GM18907 (cell line): Measurements from ENCODE around the gene DNPEP.

Experiments
- ATAC-seq: cut with Tn5 transposase; IDR thresholded peaks from one replicate; pipeline ENCODE4 v1.9.1; 2021; ENCODE audit warnings: mild to moderate bottlenecking, moderate library complexity; ENCODE audit not compliant: unreplicated experiment

Gene DNPEP

DNA sequence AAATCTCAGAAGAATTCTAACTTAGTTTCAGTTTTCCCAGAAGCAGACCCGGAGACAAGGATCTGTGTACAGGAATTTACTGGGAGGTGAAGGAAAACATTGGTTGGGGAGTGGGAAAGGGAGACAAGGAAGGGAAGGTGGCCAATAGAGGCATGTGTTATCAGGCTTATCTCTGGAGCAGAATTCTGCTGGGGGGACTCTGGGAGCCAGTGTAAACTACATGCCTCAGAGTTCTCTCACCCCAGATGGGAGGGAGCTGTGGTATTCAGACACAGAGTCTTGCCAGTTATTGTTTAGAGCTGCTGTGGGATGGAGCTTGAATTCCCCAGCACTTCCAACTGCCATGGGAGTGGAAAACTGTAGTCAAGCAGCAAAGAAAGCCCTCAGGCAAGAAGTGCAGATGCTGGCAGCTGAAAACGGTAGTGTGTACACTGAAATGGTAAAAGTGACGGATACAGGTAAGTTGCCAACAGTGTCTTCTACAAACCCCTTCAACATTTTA is 19.0 kb downstream of the DNPEP start:
- no peak for ATAC-seq

DNA sequence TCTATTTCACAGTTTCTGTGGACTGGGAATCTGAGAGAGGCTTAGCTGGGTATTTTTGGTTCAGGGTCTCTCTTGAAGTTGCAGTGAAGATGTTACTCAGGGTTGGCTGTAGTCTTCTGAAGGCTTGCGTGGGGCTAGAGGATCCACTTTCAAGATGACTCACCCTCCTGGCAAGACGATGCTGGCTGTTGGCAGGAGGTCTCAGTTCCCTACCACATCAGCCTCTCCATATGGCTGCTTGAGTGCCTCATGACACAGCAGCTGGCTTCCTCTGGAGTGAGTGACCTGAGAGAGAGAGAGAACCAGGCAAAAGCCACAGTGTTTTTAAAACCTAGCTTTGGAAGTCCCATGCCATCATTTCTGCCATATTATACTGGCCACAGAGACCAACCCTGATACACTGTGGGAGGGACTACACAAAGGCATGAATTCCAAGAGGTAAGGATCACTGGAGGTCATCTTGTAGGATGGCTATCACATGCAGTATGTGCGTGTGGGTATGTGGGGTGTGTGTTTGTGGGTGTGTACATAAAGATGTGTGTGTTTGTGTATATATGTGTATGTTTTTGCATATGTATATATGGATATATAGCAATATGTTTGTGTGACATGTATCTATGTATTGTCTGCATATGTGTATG is 25.1 kb downstream of the DNPEP start:
- ATAC-seq = peak; percentile 82

DNA sequence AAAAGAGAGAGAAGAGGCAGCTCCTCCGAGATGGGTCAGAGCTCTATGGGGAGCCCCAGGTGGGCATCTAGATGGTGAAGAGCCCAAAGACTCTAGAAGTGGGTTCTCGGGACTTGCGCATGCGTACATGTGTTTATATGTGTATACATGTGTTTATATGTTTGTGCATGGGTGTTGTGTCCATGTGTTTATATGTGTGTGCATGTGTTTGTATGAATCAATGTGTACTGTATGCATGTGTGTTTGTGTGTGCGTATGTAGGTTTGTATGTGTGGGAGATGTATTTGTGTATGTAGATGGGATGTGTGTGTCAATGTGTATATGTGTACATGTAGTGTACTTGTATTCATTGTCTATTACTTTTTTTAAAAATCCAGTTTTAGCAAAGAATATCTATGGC is 25.6 kb downstream of the DNPEP start:
- no peak for ATAC-seq

DNA sequence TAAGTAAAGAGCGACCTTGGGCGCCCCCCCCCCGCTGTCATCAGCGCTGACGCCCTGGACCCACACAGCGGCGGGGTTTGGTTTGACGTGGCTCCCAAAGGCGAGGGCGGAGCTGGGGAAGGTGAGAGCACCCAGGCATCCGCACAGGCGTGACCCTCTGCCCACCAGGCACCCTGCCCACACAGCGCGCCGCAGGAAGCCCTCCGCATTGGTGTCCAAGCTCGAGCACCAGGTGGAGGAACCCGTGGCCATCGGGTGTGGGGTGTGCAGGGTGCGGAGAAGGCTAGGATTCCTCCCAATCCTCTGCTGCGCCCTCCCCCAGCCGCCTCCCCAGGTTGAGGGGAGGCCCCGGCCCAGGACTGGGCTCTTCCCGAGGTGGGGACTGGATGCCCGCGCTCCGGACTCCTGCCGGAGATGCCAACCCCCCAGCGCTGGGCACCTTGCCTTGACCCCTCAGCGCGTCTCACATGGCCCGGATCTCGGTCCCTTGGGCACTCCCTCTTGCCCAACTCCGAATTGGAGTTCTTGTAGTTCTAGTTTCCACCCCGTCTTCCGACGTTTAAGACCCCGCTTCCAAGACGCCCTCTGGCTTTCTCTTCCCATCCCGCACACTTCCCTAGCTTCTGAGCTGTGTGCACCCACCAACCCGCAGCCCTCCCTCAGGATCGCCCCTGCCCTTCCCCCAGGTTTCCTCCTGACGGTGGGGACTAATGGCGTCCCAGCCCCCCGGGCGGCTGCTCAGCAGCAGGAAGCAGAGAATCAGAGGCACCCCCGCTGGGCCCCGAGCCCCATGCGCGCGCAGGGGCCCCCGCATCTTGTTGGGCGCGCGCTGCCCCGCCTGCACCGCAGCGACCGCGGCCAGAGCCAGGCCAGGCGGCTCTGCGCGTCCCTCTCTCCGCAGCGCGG is 29.3 kb downstream of the DNPEP start:
- no peak for ATAC-seq

DNA sequence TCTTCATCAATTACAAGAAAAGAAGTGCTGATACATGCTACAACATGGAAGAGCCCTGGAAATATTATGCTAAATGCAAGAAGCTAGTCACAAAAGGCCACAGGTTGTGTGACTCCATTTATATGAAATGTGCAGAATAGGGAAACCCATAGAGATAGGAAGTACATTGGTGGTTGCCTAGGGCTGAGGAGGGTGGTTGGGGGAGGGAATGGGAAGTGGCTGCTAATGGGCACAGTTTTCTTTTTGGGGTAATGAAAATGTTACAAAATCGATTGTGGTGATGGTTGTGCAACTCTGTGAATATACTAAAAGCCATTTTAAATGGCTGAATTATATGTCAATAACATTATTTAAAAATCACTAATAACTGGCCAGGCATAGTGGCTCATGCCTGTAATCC is 30.9 kb downstream of the DNPEP start:
- ATAC-seq = no peak

DNA sequence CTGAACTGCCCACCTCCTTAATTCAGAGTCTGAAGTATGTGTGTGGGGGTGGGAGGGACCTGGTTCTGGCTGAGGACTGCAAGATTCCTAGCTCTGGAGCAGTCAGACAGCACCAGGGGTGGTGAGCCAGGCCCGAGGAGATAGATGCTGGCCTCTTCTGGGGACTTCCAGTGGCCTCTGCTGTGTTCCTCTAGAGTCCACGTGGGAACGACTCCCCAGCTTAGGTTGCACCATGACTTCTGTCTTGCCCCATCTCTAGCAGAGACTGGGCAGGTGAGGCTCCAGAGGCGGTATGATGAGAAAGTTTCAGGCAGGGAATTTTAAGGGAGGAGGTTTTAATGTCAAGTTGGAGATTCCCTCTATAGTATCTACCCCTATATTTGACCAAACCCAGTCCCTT is 33.1 kb downstream of the DNPEP start:
- ATAC-seq = no peak

DNA sequence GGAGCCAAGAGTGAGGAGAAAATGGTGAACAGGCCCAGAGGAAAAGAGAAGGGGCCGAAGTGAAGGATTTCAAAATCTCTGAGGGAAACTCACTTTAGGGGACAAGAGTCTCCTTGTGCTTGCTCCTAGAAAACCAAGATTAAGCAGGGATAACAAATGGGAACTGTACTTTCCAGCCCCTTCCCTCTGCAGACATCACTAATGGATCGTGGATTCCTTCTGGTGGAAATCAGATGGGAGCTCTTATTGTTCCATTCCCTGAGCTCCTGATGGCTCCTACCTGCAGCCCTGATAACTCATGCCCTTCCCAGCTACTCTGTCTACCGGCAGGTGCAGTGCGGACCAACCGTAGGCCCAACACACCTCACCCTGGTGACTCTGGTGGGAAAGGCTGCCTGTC is 34.6 kb downstream of the DNPEP start:
- ATAC-seq = no peak

DNA sequence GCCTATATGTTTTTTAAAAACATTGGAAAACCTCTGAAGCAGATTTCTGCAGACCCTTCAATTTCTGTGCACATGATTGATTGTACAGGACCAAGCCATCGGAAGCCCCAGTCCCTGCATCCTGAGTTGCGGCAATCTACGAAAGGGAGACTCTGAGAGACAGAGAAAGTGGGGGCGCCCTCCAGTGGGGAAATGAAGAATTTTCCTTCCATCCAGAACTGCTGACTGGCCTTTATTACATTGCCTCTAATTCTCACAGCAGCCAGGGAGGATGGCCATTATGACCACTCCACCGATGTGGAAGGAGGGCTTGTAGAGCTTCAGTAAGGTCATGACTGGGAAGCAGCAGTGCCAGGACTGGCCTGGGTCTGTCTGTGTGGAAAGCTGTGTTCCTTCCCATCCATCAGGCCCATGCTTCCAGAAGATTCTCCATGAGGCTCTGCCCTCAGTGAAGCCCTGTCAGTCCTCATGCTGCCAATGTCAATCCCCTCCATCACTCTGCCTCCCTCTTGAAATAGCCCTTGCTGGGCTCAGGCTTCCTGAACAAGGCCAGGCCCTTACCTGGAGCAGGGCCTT is 35.2 kb downstream of the DNPEP start:
- ATAC-seq = no peak

DNA sequence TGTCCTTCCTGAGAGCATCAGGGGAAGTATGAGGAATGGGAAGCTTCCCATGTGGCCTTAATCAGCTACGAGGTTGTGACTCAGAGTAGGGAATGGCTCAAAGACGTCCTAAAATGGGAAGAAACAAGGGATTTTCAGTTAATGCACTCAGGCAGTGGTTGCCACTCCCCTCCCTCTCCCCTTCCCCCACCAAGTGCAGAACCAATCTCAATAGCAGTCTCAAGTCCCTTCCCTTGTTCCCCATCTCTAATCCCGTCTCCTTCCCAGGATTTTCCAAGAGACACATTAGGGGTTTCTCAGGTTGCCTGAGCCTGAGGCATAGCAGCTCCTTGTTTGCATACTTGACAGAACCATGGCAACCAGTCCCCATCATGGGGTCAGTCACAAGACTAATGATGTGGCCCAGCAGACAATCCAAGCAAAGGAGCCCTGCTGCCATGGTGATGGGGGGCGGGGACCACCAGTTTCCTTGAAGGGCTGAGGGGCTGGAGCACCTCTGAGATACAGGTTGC is 36.9 kb downstream of the DNPEP start:
- no peak for ATAC-seq

DNA sequence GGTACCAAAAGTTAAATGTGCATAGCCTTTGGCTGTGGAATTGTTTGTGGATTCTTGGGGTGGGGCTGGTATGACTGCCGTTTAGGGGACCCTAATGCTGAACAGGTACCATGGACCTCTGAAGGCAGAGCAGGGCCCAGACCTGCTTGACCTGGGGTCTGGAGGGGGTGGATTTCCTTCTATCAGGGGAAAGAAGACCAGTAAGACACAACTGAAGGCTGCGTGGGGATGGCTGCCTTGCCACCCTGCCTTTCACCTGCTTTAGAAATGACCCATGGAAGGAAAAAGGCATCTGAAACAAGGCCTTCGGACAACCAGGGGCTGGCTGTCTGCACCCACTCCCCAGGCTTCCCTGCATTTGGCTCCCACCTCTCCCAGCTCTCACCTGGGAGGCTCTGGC is 37.5 kb downstream of the DNPEP start:
- no peak for ATAC-seq

DNA sequence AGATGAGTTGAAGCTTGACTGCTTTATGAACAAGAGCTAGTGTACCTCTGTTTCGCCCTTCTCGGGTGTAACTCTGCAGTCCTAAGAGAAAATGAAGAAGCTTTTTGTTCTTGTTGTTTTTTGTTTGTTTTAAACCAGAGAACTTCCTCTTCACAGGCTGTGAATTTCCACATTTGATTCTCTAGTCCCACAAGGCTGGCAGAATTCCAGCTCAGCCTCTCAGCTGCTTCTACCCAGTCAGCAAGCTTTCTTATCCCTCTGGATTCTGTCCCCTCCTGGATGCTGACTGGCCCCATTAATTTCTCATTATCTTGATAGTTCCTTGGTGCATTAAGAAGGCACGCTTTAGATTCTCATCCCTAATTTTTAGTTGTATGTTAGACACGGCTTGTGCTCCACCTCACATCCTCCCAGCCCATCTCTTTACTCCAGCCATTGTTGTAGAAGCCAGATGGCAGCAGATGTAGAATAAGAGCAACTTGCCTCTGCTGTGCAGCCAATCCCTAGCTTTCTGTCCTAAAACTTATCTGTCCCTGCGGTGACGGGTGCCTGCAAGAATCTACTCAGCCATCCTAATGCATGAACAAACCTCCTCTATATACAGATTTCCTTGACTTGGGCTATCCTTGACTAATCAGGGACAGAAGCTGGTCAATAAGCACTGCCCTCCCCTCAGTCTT is 42.8 kb downstream of the DNPEP start:
- no peak for ATAC-seq

DNA sequence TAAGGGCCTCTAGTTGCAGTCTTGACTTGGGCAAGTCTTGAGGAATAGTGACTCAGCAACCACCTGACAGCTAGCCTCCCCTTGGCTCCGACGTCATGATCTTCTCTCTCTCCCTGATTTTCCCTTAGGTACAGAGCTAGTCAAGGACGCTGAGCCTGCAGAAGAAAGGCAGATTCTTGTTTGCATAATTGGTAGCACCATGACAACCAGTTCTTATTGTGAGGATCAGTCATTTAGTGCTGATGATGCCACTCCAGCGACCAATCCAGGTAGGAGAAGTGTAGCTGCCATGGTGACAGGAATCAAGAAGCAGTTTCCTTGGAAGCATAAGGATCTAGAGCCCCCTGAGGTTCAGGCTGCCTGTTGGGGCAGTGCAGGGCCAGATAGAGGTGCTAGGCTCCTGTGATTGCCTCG is 52.3 kb downstream of the DNPEP start:
- no peak for ATAC-seq

DNA sequence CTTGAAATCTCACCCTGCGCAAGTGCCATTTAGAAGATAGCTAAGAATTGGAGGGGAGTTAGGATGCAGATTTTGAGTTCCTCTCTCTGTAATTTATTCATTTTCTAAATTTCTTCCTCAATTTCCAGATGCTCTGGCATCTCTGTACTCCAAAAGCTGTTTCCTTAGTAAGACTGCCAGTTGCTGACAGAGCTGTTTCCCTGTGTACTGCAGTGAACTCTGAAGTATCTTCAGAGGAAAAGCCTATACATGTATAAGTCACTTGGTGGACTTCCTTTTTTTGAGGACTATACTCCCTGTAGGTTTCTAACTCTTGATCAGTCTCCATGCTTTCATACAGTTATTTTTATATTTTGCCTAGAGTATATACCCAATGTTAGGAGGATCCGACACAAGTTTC is 53.6 kb downstream of the DNPEP start:
- ATAC-seq = no peak

DNA sequence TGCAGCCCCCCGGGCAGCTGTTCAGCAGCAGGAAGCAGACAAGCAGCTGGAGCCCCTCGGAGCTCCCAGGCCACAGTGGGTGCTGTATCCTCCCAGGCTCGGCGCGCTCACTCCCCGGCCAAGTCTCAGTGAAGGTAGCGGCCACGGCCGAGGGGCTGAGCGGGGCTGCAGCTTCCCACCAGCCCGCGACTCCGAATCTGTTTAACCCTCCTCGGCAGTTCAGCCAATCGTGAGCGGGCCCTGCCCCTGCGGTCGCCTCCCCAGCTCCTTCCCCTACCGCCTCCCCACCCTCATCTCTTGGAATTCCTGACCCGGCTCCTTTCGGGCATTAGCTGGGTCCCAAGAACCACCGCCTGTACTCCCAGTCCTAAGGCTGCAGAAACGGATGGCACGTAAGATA is 55.2 kb downstream of the DNPEP start, which contains the start of gene RESP18:
Gene RESP18 (minus strand): TSS at position 203 of the 400 bp plus-strand sequence.
- no peak for ATAC-seq

DNA sequence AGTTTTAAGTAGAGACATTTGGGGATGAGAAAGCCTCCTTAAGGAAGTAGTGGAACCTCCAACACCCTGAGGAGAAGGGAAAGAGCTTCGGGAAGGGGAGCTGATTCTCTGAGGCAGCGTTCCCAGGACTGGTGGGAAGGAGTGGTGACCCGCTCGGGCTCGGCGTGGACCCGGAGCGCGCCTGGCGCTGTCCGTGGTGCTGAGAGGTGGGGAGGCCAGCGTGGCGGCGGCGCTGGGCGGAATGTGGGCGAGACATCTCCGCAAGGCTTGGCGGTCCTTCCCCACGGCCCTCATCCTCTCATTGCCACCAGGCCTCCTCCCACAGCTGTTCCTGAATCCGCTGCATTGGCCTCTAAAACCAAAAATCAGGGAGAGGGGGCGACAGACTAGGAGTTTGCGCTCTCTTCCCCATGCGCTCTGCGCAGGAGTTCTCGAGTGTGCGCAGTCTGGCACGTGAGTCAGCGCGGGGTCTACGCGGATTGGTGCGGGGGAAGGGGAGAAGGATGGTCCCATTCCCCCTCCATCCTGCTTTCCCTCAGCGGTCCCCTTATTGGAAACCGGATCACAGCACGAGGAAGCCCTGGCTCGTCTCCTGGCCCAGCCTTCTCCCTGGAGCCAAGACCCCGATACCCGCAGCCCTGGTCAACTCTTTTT is 56.0 kb downstream of the DNPEP start:
- ATAC-seq = no peak

DNA sequence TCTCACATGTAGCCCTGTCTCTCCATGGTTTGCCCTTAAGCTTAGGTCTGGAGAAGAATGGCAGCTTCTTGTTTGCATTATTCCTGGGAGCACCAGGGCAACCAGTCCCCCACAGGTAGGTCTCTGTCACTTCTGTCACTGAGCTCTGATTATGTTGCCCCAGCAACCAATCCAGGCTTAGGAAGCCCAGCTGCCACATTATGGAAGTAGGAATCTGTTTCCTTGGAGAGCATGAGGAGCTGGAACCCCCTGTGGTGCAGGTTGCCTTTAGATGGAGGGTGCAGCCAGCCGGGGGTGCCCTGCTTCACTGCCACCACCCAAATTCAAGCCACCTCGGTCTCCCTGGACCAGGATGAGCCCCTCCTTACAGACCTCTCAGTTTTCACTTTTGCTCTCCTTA is 60.0 kb downstream of the DNPEP start:
- no peak for ATAC-seq

DNA sequence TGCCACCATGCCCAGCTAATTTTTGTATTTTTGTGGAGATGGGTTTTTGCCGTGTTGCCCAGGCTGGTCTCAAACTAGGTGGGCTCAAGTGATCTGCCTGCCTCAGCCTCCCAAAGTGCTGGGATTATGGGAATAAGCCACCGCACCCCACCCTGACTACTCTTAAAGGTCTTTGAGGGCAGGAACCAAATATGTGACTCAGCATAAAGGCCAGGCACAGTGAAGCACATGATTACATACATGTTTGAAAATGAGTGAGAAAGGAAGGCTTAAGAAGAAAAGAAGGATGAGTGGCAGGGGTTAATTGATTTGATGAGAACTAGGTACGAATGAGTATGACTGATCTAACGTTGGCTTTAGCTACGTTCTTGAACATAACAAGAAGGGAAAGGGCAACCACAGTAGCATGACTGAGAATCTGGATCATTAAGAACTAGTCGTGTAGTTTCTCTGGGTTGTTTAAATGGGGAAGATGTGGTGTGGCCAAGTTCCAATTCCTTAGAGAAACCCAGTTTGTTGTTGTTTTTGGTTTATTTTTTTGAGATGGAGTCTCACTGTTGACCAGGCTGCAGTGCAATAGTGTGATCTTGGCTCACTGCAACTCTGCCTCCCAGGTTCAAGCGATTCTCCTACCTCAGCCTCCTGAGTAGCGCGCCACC is 61.9 kb downstream of the DNPEP start:
- ATAC-seq = no peak

DNA sequence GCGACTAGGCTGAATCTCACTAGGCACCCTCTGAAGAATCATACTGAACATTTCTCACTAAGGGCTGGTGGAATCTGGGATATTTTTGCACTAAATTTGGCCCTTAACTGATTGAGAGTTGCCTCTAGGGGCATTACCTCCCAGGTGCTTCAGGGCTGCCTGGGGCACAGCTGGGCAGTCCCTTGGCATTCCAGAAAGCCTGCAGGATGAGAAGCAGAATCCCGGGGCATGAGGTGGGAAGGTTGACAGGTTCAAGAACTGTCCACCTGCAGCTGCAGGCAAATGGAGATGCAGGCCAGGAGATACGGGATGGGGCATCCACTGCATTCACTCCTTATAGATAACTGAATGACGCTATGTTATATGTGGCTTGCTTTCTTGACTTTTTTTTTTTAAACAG is 62.6 kb downstream of the DNPEP start:
- ATAC-seq = no peak

DNA sequence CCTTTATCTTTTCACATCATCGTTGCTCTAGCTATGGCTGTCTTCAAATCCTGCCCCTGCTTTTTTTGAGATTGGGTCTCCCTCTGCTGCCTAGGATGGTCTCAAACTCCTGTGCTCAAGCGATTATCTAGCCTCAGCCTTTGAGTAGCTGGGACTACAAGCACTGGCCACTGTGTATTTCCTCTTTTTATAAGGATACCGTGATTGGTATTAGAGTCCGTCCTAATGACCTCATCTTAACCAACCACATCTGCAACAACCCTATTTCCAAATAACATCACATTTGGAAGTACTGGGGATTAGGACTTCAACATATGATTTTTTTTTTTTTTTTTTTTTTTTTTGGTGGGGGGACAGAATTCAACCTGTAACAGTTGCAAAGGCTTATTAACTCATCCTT is 64.3 kb downstream of the DNPEP start:
- no peak for ATAC-seq
